Thyroid gland (tissue), 4 donors: ENCODE results near the gene PHACTR1. TPM values are rescaled to one million over a fixed set of nuclear protein-coding genes. Genes with fewer than 3 reads are reported as not detected.
A peak's percentile ranks its signal among the peaks of the same experiment; 100 is the strongest.

Source experiments
- DNase-seq, 2 donors: peaks; one replicate each; pipeline ENCODE4 v3.0.0-alpha.2; 2019
- H3K27ac ChIP-seq, 3 donors: fragments of 200-600 bp; sonication (generic); 1 replicate in 2 of 3; 2 replicates in 1 of 3; pipeline ENCODE4 v1.5.1; 2016 to 2019; ENCODE audit warnings: mild to moderate bottlenecking in 1 of 3, moderate library complexity in 1 of 3
- H3K27me3 ChIP-seq: fragments of 200-600 bp; sonication (generic); one replicate; pipeline ENCODE4 v1.5.1; 2019
- H3K36me3 ChIP-seq, 2 donors: fragments of 200-600 bp; sonication (generic); one replicate each; pipeline ENCODE4 v1.5.1; 2016 to 2019
- H3K4me1 ChIP-seq, 2 donors: fragments of 200-600 bp; sonication (generic); one replicate each; pipeline ENCODE4 v1.5.1; 2017 to 2019
- H3K4me3 ChIP-seq, 3 donors: fragments of 200-600 bp; sonication (generic); replicated peaks in 1 of 3; 1 replicate in 2 of 3; 2 replicates in 1 of 3; pipeline ENCODE4 v1.5.1; 2016; ENCODE audit warnings: mild to moderate bottlenecking in 1 of 3
- H3K9me3 ChIP-seq: fragments of 200-600 bp; sonication (generic); one replicate; pipeline ENCODE4 v1.5.1; 2017
- POLR2A ChIP-seq, 2 donors: fragments of 450-650 bp; IDR thresholded peaks; one replicate each; pipeline ENCODE4 v1.6.1; 2017; ENCODE audit warnings: antibody characterized with exemption in 2 of 2, mild to moderate bottlenecking in 2 of 2, moderate library complexity in 1 of 2
- WGBS, 2 donors: methylation state at CpG; one replicate each; pipeline ENCODE4 v1.1.5; 2017; 5-methylcytosine and 5-hydroxymethylcytosine counted together
- intact Hi-C: fragments of 100-400 bp; cut with DNase I; formaldehyde crosslinking; loops from one replicate; pipeline ENCODE4 v1.15.1; 2023
- total RNA-seq, 4 donors: library from RNA; depleted of rRNA; stranded (reverse); fragments of >200 nt; gene quantifications; one replicate each; pipeline ENCODE4 v1.2.3, GENCODE V29; 2016
- TF ChIP-seq, protein P1 (sequence below), 6 experiments: fragments of 200-600 bp in 3 of 6; fragments of 450-650 bp in 3 of 6; sonication (generic) in 3 of 6; IDR thresholded peaks; one replicate each; pipeline ENCODE4 v1.5.1; 2016 to 2019; ENCODE audit warnings: antibody characterized with exemption in 6 of 6, mild to moderate bottlenecking in 2 of 6, inconsistent platforms in 1 of 6, moderate library complexity in 1 of 6

Gene PHACTR1
- total RNA-seq, 4 donors from 2014 or later, result 2.9 to 8.6 (median 4.4) TPM

DNA sequence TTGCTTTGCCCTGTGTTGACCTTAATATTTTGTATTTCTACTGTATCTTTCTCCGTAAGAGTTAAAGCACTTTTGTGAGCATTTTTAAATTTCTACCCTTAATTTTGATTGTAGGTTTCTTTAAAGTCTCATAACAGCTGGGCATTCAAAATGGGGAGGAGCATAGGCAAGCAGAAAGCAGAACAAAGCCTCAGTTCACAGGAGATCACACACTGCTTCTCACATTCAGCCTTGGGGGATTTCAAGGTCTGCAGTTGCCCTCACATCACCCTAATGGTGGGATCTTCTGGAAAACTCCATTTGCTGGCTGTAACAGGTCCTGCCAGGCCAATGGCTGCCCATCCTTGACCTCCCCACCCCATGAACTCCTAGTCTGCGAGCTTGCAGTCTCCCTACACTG, 292.9 kb downstream of the PHACTR1 start:
- no peak overlapping the region for H3K4me3 ChIP-seq
- 96 to 99% methylated on average over 2 of the region's 2 CpGs for WGBS, 2 donors
- H3K9me3 ChIP-seq, result no peaks in the 10 kb centered on the region
- no peaks in the 10 kb centered on the region for H3K27me3 ChIP-seq
- intact Hi-C loops, result no loop called here
- no peak overlapping the region for H3K27ac ChIP-seq
- peaks cover 15 to 16% of the 10 kb centered on the region in 2 donors for H3K4me1 ChIP-seq
- DNase-seq, result no peak
- TF ChIP-seq POLR2A (IDR thresholded peaks at IDR 0.05), result no peak
- TF ChIP-seq, protein P1, sequence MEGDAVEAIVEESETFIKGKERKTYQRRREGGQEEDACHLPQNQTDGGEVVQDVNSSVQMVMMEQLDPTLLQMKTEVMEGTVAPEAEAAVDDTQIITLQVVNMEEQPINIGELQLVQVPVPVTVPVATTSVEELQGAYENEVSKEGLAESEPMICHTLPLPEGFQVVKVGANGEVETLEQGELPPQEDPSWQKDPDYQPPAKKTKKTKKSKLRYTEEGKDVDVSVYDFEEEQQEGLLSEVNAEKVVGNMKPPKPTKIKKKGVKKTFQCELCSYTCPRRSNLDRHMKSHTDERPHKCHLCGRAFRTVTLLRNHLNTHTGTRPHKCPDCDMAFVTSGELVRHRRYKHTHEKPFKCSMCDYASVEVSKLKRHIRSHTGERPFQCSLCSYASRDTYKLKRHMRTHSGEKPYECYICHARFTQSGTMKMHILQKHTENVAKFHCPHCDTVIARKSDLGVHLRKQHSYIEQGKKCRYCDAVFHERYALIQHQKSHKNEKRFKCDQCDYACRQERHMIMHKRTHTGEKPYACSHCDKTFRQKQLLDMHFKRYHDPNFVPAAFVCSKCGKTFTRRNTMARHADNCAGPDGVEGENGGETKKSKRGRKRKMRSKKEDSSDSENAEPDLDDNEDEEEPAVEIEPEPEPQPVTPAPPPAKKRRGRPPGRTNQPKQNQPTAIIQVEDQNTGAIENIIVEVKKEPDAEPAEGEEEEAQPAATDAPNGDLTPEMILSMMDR (IDR thresholded peaks at IDR 0.05), result no peak
- no peaks in the 10 kb centered on the region for H3K36me3 ChIP-seq

DNA sequence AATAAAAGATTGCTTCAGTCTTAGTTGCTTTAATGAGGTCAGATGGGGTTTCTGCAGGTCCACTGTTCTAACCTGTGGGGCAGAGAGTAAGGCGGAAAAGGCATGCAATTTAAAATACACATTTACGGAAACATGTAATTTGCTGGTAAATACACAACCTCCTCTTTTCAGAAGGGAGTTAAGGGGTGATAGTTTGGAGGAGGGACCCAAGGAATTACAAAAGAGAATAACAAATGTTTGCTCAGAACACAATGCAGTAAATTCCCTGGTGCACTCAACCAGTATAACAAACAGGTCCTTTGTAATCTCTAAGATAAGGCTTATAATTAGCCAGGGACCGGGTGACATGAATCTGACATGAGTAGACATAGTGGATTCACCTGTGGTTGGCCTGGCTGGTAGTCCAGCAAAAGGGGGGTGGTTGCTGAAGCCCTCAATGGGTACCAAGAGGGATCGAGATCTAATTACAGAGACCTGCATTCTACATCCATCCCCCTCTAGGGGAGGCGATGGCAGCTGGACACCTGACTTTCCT, 295.1 kb downstream of the PHACTR1 start:
- no peak for DNase-seq
- H3K27me3 ChIP-seq, result no peaks in the 10 kb centered on the region
- H3K36me3 ChIP-seq, result no peaks in the 10 kb centered on the region
- intact Hi-C loops, result no loop called here
- 92 to 94% methylated on average over 5 of the region's 5 CpGs for WGBS, 2 donors
- no peak overlapping the region for H3K4me3 ChIP-seq
- no peaks in the 10 kb centered on the region for H3K9me3 ChIP-seq
- H3K4me1 ChIP-seq, result peaks cover 17 to 22% of the 10 kb centered on the region in 2 donors
- no peak for TF ChIP-seq POLR2A (IDR thresholded peaks at IDR 0.05)
- TF ChIP-seq, protein P1 (IDR thresholded peaks at IDR 0.05), result no peak
- no peak overlapping the region for H3K27ac ChIP-seq

DNA sequence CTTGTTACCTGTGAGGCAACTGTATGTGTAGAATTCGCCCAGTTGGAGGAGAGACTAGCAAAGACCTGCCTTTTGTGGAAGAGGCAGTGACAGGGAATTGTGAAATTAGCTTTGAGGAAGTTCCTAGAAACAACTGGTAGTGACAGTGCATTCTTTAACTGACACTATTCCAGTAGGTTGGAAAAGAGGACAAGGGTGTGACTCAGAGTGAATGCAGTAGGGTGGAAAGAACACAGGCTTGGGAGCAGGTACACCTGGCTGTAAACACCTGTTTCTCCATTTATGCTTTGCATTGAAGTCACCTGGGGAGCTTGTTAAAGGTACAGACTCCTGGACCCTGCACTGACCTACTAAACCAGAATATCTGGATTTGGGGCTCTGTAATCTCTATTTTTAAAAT, 295.7 kb downstream of the PHACTR1 start:
- no peak for DNase-seq
- H3K4me1 ChIP-seq, result peaks cover 17 to 22% of the 10 kb centered on the region in 2 donors
- no peaks in the 10 kb centered on the region for H3K27me3 ChIP-seq
- H3K36me3 ChIP-seq, result no peaks in the 10 kb centered on the region
- H3K9me3 ChIP-seq, result no peaks in the 10 kb centered on the region
- WGBS, 2 donors, result 79 to 86% methylated on average over 1 of the region's 1 CpG
- H3K4me3 ChIP-seq, result no peak overlapping the region
- no peak overlapping the region for H3K27ac ChIP-seq
- intact Hi-C loops, result no loop called here
- TF ChIP-seq, protein P1 (IDR thresholded peaks at IDR 0.05), result no peak
- TF ChIP-seq POLR2A (IDR thresholded peaks at IDR 0.05), result no peak

DNA sequence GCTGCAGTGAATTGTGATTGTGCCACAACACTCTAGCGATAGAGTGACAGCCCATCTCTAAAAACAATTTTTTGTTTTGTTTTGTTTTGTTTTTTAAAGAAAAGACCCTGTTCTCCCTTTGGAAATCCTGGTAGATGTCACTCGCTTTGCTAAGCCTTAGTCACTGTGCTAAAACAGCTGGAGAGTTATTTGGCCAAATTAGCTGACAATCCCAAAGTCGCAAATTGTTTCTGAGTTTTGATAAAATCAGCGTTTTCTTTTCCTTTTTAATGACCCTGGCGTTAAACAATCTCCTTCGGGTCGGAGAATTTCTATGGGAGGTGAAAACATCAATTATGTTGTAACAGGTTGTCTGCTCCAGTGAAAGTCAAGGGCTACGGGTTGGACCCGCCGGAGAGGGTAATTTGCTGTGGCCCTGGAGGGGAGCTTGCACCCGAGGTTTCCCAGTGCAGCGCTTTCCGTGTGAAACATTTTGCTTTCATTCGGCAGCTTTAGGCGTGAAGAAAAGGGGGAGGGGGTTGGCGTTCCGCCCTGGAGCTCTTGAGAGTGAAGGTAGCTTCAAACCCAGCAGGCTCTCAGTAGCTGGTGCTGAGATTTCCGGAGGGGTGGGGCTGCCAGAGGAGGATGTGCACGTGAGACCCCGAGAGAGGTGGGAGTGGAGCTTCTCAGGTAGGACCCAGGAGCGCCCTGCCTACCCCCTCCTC, 296.6 kb downstream of the PHACTR1 start:
- DNase-seq, result peak; percentile 78 to 81

More for the DNA sequence above, 296.6 kb downstream of the PHACTR1 start:
- Histone ChIP-seq H3K9me3 (no peaks in the 10 kb centered on the region), H3K4me1 (peaks cover 17 to 22% of the 10 kb centered on the region in 2 donors), H3K4me3 (peak overlapping the region; percentile 8 to 41 (median 12)), H3K27me3 (no peaks in the 10 kb centered on the region), H3K36me3 (no peaks in the 10 kb centered on the region), H3K27ac (no peak overlapping the region)
- TF ChIP-seq, protein P1 (IDR thresholded peaks at IDR 0.05), result no peak
- TF ChIP-seq POLR2A (IDR thresholded peaks at IDR 0.05), result no peak
- WGBS, 2 donors, result 12% methylated on average over 16 to 19 of the region's 21 CpGs
- intact Hi-C loops, result no loop called here
